ENCODE results near the gene ASIC5.

ASIC5 gene

DNA sequence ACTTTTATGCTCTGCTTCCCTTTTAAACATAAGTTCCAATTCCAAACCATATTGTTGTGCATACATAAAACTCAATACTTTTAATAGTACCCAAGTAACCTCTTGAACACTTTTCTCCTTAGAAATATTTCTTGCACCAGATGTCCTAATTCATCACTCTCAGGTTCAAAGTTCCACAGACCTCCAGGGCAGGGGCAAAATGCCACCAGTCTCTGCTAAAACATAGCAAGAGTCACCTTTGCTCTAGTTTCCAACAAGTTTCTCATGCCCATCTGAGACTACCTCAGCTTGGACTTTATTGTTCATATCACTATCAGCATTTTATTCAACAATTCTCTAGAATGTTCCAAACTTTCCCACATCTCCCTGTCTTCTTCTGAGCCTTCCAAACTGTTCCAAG is 13.7 kb upstream of the ASIC5 start:
- Histone ChIP-seq H3K36me3 (ENCODE audit: control insufficient read depth, insufficient read depth, low read length) (no peaks in the 10 kb centered on the region), H3K4me1 (ENCODE audit: control insufficient read depth, insufficient read depth, low read length, poor library complexity, severe bottlenecking) (no peaks in the 10 kb centered on the region), H3K9me3 (ENCODE audit: control insufficient read depth, low read length) (peaks cover 7% of the 10 kb centered on the region), H3K27ac (ENCODE audit: low read depth, low read length, severe bottlenecking) (no peak overlapping the region), H3K4me3 (ENCODE audit: extremely low read depth, insufficient read depth, low read length, poor library complexity, severe bottlenecking) (no peak overlapping the region)

DNA sequence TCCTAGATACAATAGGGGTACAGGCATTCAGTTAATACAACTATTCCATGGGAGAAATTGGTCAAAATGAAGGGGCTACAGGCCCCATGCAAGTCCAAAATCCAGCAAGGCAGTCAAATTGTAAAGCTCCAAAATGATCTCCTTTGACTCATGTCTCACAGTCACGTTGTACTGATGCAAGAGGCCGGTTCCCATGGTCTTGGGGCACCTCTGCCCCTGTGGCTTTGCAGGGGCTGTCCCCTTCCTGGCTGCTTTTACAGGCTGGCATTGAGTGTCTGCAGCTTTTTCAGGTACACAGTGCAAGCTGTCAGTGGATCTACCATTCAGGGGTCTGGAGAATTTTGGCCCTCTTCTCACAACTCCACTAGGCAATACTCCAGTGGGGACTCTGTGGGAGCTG is 12.5 kb upstream of the ASIC5 start:
- no peak overlapping the region for H3K4me3 ChIP-seq (ENCODE audit: extremely low read depth, insufficient read depth, low read length, poor library complexity, severe bottlenecking)
- H3K4me1 ChIP-seq (ENCODE audit: control insufficient read depth, insufficient read depth, low read length, poor library complexity, severe bottlenecking), result no peaks in the 10 kb centered on the region
- H3K36me3 ChIP-seq (ENCODE audit: control insufficient read depth, insufficient read depth, low read length), result no peaks in the 10 kb centered on the region
- H3K27ac ChIP-seq (ENCODE audit: low read depth, low read length, severe bottlenecking), result no peak overlapping the region
- peaks cover 5% of the 10 kb centered on the region for H3K9me3 ChIP-seq (ENCODE audit: control insufficient read depth, low read length)
- 40 to 45% methylated on average over 2 of the region's 2 CpGs for WGBS, 2 experiments (ENCODE audit: insufficient coverage in 2 of 2)

DNA sequence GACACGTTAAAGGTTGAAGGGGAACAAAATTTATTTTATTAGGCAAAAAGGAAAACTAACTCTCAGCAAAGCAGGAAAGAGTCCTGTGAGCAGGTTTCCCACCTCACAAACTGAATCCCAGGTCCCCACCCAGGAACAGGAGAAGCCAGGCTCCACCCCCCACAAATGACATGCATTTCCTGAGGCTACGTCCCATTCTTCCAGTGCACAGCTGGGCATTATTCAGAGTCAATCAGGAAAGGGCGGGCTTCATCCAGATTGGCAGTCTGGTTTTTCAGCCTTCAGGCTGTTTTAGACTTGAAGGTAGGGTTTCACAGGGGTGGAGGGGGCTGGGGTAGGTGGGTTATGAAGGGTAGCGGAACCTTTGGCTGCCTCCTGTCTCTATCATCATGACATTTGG is 11.9 kb upstream of the ASIC5 start:
- H3K36me3 ChIP-seq (ENCODE audit: control insufficient read depth, insufficient read depth, low read length), result no peaks in the 10 kb centered on the region
- H3K4me1 ChIP-seq (ENCODE audit: control insufficient read depth, insufficient read depth, low read length, poor library complexity, severe bottlenecking), result no peaks in the 10 kb centered on the region
- H3K9me3 ChIP-seq (ENCODE audit: control insufficient read depth, low read length), result peaks cover 3% of the 10 kb centered on the region
- no peak overlapping the region for H3K4me3 ChIP-seq (ENCODE audit: extremely low read depth, insufficient read depth, low read length, poor library complexity, severe bottlenecking)
- 95% methylated on average over 3 of the region's 4 CpGs; no CpG with 5 or more reads in 1 of the 2 experiments for WGBS, 2 experiments (ENCODE audit: insufficient coverage in 2 of 2)
- H3K27ac ChIP-seq (ENCODE audit: low read depth, low read length, severe bottlenecking), result no peak overlapping the region

DNA sequence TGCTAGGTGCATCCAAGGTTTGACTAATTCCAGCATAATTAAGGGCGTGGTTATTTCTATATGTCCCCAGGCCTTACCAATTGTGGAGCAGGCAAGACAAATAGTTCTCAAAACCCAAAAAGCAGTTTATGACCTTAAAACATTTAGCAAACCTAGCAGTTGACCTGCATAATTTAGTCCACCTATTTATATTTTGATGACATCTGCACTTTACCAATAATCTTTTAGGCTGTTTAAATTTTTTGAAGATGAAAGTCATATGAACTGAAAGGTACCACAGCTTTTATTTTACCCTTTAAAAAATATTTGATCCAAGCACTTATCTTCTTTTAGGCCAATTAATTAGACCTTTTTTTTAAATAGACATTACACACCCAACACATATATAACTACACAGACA is 9.8 kb upstream of the ASIC5 start:
- Histone ChIP-seq H3K36me3 (ENCODE audit: control insufficient read depth, insufficient read depth, low read length) (no peaks in the 10 kb centered on the region), H3K4me1 (ENCODE audit: control insufficient read depth, insufficient read depth, low read length, poor library complexity, severe bottlenecking) (no peaks in the 10 kb centered on the region), H3K27ac (ENCODE audit: low read depth, low read length, severe bottlenecking) (no peak overlapping the region), H3K9me3 (ENCODE audit: control insufficient read depth, low read length) (peaks cover 3% of the 10 kb centered on the region), H3K4me3 (ENCODE audit: extremely low read depth, insufficient read depth, low read length, poor library complexity, severe bottlenecking) (no peak overlapping the region)
- WGBS, 2 experiments (ENCODE audit: insufficient coverage in 2 of 2), result 20% methylated on average over 1 of the region's 1 CpG; no CpG with 5 or more reads in 1 of the 2 experiments

GRCh38 chr4:155855897-155856296 is 10.2 kb downstream of the ASIC5 start:
- WGBS, 2 experiments (ENCODE audit: insufficient coverage in 2 of 2), result 100% methylated on average over 1 of the region's 2 CpGs; no CpG with 5 or more reads in 1 of the 2 experiments
- Histone ChIP-seq H3K4me1 (ENCODE audit: control insufficient read depth, insufficient read depth, low read length, poor library complexity, severe bottlenecking) (no peaks in the 10 kb centered on the region), H3K4me3 (ENCODE audit: extremely low read depth, insufficient read depth, low read length, poor library complexity, severe bottlenecking) (no peak overlapping the region), H3K36me3 (ENCODE audit: control insufficient read depth, insufficient read depth, low read length) (no peaks in the 10 kb centered on the region), H3K9me3 (ENCODE audit: control insufficient read depth, low read length) (no peaks in the 10 kb centered on the region), H3K27ac (ENCODE audit: low read depth, low read length, severe bottlenecking) (no peak overlapping the region)

GRCh38 chr4:155854582-155855226 is 11.4 kb downstream of the ASIC5 start:
- Histone ChIP-seq H3K4me3 (ENCODE audit: extremely low read depth, insufficient read depth, low read length, poor library complexity, severe bottlenecking) (no peak overlapping the region), H3K9me3 (ENCODE audit: control insufficient read depth, low read length) (no peaks in the 10 kb centered on the region), H3K27ac (ENCODE audit: low read depth, low read length, severe bottlenecking) (no peak overlapping the region), H3K36me3 (ENCODE audit: control insufficient read depth, insufficient read depth, low read length) (no peaks in the 10 kb centered on the region), H3K4me1 (ENCODE audit: control insufficient read depth, insufficient read depth, low read length, poor library complexity, severe bottlenecking) (no peaks in the 10 kb centered on the region)
- WGBS, 2 experiments (ENCODE audit: insufficient coverage in 2 of 2), result 64 to 80% methylated on average over 1 to 3 of the region's 6 CpGs

DNA sequence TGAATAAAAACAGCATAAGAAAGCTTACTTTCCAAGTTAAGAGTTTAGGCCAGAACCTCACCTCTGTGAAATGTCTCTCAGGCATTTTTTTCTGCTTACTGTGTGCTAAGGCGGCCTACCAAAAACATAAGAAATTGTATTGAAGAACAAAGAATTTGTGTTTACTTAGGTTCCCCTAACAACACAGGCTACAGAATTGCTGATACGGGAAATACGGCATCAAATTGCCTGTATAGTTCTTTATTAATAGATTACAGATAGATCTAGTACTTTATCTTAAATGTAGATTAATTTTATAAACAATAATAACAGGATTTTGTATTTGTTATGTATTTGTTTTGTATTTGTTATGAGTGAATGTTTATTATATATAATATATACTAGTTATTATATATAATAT is 12.9 kb downstream of the ASIC5 start:
- H3K4me1 ChIP-seq (ENCODE audit: control insufficient read depth, insufficient read depth, low read length, poor library complexity, severe bottlenecking), result no peaks in the 10 kb centered on the region
- no peaks in the 10 kb centered on the region for H3K9me3 ChIP-seq (ENCODE audit: control insufficient read depth, low read length)
- WGBS, 2 experiments (ENCODE audit: insufficient coverage in 2 of 2), result no CpG with 5 or more reads among the region's 3 CpGs
- H3K27ac ChIP-seq (ENCODE audit: low read depth, low read length, severe bottlenecking), result no peak overlapping the region
- no peaks in the 10 kb centered on the region for H3K36me3 ChIP-seq (ENCODE audit: control insufficient read depth, insufficient read depth, low read length)
- no peak overlapping the region for H3K4me3 ChIP-seq (ENCODE audit: extremely low read depth, insufficient read depth, low read length, poor library complexity, severe bottlenecking)

DNA sequence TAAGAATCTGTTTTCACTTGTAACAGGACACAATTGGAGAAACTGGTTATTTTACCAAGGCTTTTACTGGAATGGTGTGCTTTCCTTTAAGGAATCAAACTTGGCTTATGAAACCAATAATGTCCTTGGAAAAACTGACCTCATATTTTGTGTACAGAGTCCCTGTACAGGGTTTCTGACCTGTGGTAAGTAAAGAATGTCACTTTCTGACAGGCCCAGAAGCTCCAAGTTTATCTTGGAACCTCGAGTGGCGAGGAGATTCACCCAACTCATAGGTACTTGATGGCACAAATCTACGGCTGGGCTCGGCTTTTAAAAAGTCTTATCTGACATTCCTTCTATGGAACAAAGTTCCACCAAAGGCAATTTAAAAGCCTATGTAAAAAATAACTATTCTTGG is 17.0 kb downstream of the ASIC5 start:
- Histone ChIP-seq H3K4me1 (ENCODE audit: control insufficient read depth, insufficient read depth, low read length, poor library complexity, severe bottlenecking) (no peaks in the 10 kb centered on the region), H3K36me3 (ENCODE audit: control insufficient read depth, insufficient read depth, low read length) (no peaks in the 10 kb centered on the region), H3K27ac (ENCODE audit: low read depth, low read length, severe bottlenecking) (no peak overlapping the region), H3K4me3 (ENCODE audit: extremely low read depth, insufficient read depth, low read length, poor library complexity, severe bottlenecking) (no peak overlapping the region), H3K9me3 (ENCODE audit: control insufficient read depth, low read length) (peaks cover 5% of the 10 kb centered on the region)
- WGBS, 2 experiments (ENCODE audit: insufficient coverage in 2 of 2), result 82 to 92% methylated on average over 2 of the region's 4 CpGs

DNA sequence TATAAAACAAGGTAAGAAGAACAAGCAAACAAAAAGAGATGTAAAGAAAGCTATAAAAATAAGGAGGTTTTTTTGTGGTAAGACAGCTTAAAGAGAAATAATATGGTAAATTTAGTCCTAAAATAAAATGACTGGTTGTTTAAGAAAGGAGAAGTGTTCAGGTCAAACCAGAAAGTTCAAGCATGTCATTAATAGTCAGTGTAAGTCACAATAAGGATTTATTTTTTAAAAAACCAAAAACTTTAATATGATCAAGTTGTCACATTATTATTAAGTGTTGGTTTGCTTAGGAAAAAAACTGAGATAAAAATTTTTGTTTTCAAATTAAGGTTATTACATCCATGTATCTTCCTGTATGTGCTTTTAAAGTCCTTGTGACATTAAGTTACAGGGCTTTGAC is 19.1 kb downstream of the ASIC5 start:
- H3K36me3 ChIP-seq (ENCODE audit: control insufficient read depth, insufficient read depth, low read length), result no peaks in the 10 kb centered on the region
- H3K4me1 ChIP-seq (ENCODE audit: control insufficient read depth, insufficient read depth, low read length, poor library complexity, severe bottlenecking), result no peaks in the 10 kb centered on the region
- H3K4me3 ChIP-seq (ENCODE audit: extremely low read depth, insufficient read depth, low read length, poor library complexity, severe bottlenecking), result no peak overlapping the region
- peaks cover 5% of the 10 kb centered on the region for H3K9me3 ChIP-seq (ENCODE audit: control insufficient read depth, low read length)
- no peak overlapping the region for H3K27ac ChIP-seq (ENCODE audit: low read depth, low read length, severe bottlenecking)

GRCh38 chr4:155842080-155842479 is 24.0 kb downstream of the ASIC5 start:
- H3K9me3 ChIP-seq (ENCODE audit: control insufficient read depth, low read length), result no peaks in the 10 kb centered on the region

GRCh38 chr4:155837203-155837796 is 28.8 kb downstream of the ASIC5 start:
- WGBS, 2 experiments (ENCODE audit: insufficient coverage in 2 of 2), result 33 to 64% methylated on average over 1 of the region's 1 CpG
- H3K4me1 ChIP-seq (ENCODE audit: control insufficient read depth, insufficient read depth, low read length, poor library complexity, severe bottlenecking), result no peaks in the 10 kb centered on the region
- no peak overlapping the region for H3K27ac ChIP-seq (ENCODE audit: low read depth, low read length, severe bottlenecking)
- H3K9me3 ChIP-seq (ENCODE audit: control insufficient read depth, low read length), result no peaks in the 10 kb centered on the region
- no peaks in the 10 kb centered on the region for H3K36me3 ChIP-seq (ENCODE audit: control insufficient read depth, insufficient read depth, low read length)
- no peak overlapping the region for H3K4me3 ChIP-seq (ENCODE audit: extremely low read depth, insufficient read depth, low read length, poor library complexity, severe bottlenecking)

More at GRCh38 chr4:155842080-155842479, 24.0 kb downstream of the ASIC5 start:
- Histone ChIP-seq H3K27ac (ENCODE audit: low read depth, low read length, severe bottlenecking) (no peak overlapping the region), H3K36me3 (ENCODE audit: control insufficient read depth, insufficient read depth, low read length) (no peaks in the 10 kb centered on the region), H3K4me1 (ENCODE audit: control insufficient read depth, insufficient read depth, low read length, poor library complexity, severe bottlenecking) (no peaks in the 10 kb centered on the region), H3K4me3 (ENCODE audit: extremely low read depth, insufficient read depth, low read length, poor library complexity, severe bottlenecking) (no peak overlapping the region)

All from mesodermal cell (in vitro differentiated cells).